ENCODE results near the gene OTOF.
A peak's percentile ranks its signal among the peaks of the same experiment; 100 is the strongest.

The OTOF gene

DNA sequence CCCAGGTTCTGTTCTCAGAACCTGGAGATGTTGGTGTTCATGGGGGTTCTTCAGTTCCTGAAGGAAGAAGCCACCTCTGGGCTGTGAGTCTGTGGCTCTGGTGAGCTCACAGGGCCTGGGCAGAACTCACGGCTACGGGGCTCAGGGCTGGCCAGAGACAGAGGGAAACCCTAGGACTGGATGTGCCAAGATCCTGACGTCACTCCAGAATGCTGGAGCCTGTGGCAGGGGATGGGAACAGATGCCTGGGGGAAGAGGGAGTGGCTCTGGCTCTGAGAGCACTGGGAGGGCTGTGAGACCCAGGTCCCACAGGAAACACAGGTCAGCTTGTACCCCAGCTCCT lies at the start of gene OTOF:
TSS of gene OTOF (minus strand) at position 214 of the 343 bp plus-strand sequence.
- DNase-seq (ENCODE audit: low spot score): no peak

DNA sequence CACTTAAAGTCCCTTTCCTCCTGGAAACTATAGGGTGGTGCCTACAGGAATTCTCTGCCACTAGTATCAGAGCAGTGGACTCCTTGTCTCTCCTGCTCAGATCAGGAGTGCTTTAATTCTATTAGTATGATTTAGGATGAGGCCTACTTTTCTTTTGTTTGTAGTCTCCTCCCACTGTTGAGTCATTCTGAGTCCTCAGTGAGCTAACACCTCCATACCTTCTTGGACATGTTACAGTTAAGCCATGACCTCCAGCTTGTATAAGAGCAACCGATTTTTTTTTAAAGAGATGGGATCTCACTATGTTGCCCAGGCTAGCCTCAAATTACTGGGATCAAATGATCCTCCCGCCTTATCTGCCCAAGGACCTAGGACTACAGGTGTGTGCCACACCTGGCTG lies 48.7 kb upstream of the OTOF start:
- no peak for DNase-seq (ENCODE audit: low spot score)

GRCh38 chr2:26526105-26526504 lies 48.2 kb upstream of the OTOF start:
- DNase-seq (ENCODE audit: low spot score): no peak

GRCh38 chr2:26523750-26524149 lies 45.8 kb upstream of the OTOF start:
- DNase-seq (ENCODE audit: low spot score): no peak

GRCh38 chr2:26522751-26523171 lies 44.8 kb upstream of the OTOF start:
- no peak for DNase-seq (ENCODE audit: low spot score)

- no peak for DNase-seq (ENCODE audit: low spot score)
Observed at GRCh38 chr2:26522325-26522724, 44.4 kb upstream of the OTOF start.

GRCh38 chr2:26521913-26522180 lies 43.9 kb upstream of the OTOF start:
- no peak for DNase-seq (ENCODE audit: low spot score)

- peak; percentile 83 for DNase-seq (ENCODE audit: low spot score)
Observed at GRCh38 chr2:26521054-26521912, 43.4 kb upstream of the OTOF start.

DNA sequence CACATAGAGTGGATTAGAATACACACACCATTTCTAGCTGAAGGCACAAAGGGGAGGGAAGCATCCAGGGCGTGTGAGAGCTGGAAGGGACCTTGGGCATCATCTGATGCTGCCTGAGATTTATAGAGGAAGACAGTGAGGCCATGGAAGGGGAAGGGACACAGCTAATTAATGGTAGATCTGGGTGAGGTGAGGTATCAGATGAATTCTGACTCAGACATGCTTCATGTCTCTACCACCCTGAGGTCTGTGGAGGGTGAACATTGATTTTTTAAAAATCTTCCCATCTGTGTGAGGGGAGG lies 42.2 kb upstream of the OTOF start:
- DNase-seq (ENCODE audit: low spot score): no peak

DNA sequence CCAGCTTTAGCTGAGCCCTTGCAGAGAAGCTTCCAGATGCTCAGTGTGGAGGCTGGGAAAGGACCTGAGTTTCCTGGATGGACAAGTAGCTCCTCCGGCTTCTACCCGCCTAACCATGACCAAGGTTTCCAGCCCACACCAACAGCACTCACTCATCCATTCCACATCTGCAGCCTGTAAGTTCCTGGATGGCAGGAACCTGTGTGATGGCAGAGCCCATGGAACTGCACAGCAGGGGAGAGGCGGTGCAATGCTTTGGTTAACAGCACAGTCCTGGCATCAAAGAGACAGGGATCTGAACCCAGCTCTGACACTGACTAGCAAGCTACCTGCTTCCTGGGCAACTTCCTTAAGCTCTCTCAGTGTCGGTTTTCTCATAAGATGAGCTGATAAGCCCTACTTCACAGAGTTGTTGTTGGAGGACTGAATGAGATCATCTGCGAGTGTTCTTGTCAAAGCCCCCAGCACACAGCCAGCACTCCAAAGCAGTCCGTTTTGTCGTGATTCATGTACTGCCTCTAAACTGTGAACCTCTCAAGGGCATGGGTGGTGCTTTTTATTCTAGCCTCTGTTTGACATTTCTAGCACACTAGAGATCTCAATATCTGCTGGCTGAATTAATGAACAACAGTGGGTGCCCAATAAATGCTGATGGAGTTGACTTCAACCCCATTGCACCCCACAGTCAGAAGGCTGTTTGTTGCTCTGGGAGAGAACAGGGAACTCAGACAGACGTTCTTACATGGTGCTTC lies 41.6 kb upstream of the OTOF start:
- no peak for DNase-seq (ENCODE audit: low spot score)

- no peak for DNase-seq (ENCODE audit: low spot score)
Observed at GRCh38 chr2:26516781-26517180, 38.9 kb upstream of the OTOF start.

DNA sequence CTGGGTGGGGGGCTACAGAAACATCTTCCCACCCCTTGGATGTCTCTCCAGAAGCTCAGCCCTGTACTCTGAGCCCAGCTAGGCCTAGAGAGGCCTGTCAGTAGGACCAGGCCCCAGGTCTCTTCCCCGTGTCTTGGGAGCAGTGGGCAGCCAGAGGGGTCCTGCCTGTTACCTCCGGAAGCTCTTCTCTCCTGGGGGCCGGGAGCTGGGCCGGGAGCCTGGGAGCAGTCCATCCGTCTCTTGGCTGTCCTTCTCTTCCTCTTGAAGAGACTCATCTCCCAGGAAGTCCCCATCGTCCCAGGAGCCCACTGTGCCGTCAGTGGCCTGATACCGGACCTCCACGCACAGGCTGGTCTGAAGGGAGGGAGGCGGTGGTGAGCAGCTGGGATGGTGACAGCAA lies 38.3 kb upstream of the OTOF start:
- DNase-seq (ENCODE audit: low spot score): no peak

GRCh38 chr2:26515771-26516170 lies 37.8 kb upstream of the OTOF start:
- DNase-seq (ENCODE audit: low spot score): no peak

- no peak for DNase-seq (ENCODE audit: low spot score)
Observed at GRCh38 chr2:26514045-26514444, 36.1 kb upstream of the OTOF start.

DNA sequence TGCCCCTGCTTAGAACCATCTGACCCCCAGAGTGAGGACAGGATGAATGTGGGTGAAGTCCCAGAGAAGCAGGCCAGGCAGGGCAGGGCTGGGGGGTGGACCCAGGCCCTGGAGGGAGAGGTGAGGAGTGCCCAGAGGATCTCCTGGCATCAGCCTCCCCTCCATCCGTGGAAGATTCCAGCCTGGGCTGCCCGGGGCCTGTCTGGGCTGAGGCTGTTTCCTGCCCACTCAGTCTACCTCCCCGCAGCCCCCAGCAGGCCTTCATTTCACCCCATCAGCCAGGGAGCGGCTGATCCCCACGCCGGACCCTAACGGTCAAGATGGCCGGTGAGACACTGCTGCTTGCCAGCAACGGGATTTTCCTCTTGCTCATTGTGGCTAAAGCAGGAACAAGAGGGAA lies 35.3 kb upstream of the OTOF start:
- no peak for DNase-seq (ENCODE audit: low spot score)

DNA sequence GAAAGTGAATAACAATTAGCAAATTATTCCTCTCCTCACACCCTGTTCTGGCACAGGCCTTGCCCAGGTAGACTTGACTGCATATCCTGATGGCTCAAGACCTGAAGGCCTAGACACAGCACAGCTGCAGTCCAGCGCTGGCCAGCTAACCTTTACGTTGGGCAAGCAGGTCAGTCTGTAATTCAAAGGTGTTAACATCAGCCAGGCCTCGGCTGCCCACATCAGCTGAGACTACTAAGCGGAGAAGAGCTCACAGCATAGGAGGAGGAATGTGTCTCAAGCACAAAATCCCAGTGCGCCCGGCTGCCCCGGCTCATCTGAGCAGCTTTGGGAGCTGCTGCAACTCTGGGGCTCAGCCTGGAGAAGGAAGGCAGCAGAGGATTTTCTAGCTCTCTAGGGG lies 33.5 kb upstream of the OTOF start:
- no peak for DNase-seq (ENCODE audit: low spot score)

GRCh38 chr2:26510344-26510973 lies 32.5 kb upstream of the OTOF start:
- no peak for DNase-seq (ENCODE audit: low spot score)

- DNase-seq (ENCODE audit: low spot score): no peak
Observed at GRCh38 chr2:26509141-26509540, 31.2 kb upstream of the OTOF start.

DNA sequence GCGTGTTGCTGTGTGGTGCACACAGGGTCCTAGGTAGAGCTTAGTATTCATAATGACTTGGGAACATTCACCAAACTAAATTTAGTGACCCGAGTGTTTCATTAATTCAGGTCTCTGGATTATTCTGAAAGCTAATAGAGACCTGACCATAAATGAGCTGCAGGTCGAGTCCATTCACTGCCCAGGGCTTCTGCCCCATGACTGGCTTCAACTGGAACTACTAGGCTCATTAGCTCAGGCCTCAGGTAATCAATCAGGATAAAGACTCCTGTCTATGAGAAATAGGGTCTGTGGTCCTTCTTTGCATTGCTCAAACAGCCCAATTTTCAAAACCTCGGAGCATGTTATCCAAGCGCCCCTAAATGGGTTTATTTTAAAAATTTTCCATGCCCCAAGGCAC lies 30.0 kb upstream of the OTOF start:
- DNase-seq (ENCODE audit: low spot score): no peak

- no peak for DNase-seq (ENCODE audit: low spot score)
Observed at GRCh38 chr2:26507088-26507487, 29.2 kb upstream of the OTOF start.

DNA sequence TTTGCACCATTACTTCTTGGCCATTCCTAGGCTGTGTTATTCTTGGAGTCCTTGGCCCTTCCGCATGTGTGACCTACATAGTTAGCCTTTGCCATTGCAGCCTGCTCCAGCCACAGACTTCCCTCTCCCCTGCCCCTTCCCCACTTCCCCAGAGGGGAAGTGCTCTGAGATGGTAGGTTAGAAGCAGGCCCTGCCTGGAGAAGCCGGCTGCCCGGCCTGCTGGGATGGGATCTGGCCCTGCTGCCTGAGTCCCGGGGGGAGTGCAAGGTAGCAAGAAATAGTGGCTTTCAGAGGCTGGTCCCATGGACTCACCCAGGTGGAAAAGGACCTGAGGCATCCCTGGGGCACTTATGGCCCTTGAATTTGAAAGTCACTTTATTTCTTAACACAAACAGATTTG lies 28.4 kb upstream of the OTOF start:
- no peak for DNase-seq (ENCODE audit: low spot score)

DNA sequence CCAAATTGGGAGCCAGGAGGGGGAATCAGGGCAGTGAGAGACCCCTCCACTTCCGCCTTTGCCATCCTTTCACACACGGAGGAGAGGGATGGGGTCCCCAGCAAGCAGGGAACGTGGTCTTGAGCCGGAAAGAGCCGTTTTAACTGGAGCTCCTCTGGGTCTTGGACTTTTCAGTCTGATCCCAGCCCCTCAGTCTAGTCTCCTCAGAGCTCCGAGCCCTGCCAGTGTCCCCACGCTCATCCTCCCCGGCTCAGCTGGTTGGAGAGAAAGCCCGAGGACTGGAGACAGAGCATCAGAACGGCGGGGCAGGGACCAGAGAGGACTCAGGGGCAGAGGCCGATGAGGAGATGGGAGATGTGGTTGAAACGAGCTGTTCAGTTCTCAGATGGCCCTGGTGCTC lies 26.1 kb upstream of the OTOF start:
- no peak for DNase-seq (ENCODE audit: low spot score)

- DNase-seq (ENCODE audit: low spot score): peak; percentile 98
Observed at GRCh38 chr2:26503231-26503880, 25.4 kb upstream of the OTOF start.
